HL-60/S4 treated with retinoic acid at 250 ng/mL for 4 days and 3 days (cell line): ENCODE measurements around the gene ALKBH1.
"Not testable (repeated sequence)": the region's sequence is repeated elsewhere in the genome, so short reads cannot be mapped to it uniquely, and the experiment has no call there.

Experiments used
- in situ Hi-C: fragments of 300-500 bp; cut with MboI; formaldehyde crosslinking; loops from 2 replicates; pipeline ENCODE4 v1.7.0; 2022; ENCODE audit warnings: low sequenced_read_pairs

The ALKBH1 gene

DNA sequence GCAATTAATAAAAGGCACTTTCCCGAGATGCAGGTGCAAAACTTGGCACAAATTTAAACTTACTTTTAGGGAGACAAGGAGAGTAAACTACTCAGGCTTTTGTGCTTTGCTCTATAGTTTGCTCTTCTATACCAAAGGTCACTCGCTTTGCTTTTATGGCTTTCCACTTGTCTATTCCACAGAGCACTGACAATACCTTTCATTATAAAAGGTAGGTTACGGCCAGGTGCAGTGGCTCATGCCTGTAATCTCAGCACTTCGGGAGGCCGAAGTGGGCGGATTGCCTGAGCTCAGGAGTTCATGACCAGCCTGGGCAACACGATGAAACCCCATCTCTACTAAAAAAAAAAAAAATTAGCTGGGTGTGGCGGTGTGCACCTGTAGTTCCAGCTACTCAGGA is 32.9 kb downstream of the ALKBH1 start:
- in situ Hi-C loops: no loop called here

DNA sequence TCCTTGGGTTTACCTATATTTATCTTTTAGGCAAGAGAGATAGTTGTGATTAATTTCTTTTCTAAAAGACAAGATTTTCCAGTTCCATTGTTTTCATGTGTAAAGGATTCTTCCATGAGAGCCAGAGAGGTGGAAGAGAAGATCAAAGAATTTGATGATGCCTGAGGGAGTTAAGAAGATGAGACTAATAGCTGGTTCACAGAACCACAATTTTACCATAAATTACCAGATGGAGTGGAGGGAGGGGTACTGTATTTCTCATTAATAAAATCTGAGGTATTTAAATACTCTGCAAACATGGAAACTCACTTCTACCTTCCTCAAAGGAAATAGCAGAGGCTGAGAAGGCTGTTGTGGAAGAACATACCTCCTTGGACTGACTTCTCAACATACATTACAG is 34.6 kb downstream of the ALKBH1 start:
- in situ Hi-C loops: no loop called here

- in situ Hi-C loops: no loop called here
These were observed 40.5 kb downstream of the ALKBH1 start for GRCh38 chr14:77667331-77667730.

GRCh38 chr14:77663293-77663692 is 44.5 kb downstream of the ALKBH1 start:
- in situ Hi-C loops: no loop called here

- in situ Hi-C loops: not testable (repeated sequence)
These were observed 46.3 kb downstream of the ALKBH1 start for GRCh38 chr14:77661562-77661961.

DNA sequence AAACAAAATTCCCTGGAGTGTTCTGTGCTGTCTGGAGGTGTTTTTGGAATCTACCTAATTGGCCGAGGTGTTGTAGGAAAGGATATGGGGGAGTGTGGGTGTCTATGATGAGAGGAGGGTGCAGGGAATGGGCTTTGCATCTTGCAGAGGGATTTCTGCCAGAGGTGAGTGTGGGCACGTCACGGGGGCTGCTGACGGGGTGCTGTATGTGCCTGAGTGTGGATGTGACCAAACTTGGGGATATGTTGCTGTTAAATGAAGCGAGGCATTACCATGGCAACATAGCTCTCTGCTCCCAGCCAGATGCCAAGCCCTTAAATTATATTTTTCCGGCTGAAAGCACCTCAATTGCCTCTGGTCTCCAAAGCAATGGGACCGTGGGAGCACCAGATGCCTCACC is 47.1 kb downstream of the ALKBH1 start:
- in situ Hi-C loops: no loop called here

DNA sequence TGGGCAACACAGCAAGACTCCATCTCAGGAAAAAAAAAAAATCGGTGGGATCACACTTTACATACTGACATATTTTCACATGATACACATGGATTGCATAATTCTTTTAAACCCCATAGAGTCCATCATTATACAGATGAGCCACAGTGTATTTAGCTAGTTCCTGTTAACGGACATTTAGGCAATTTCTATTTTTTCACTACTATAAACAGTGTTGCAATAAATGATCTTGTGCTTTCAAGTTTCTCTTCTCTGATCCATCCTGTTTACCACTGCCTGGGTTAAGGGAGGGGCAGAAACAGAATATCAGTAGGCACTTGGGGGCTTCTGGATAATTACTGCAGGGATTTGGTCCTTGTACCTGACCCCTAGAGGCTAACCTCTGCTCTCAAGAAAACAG is 48.0 kb downstream of the ALKBH1 start:
- in situ Hi-C loops: no loop called here

DNA sequence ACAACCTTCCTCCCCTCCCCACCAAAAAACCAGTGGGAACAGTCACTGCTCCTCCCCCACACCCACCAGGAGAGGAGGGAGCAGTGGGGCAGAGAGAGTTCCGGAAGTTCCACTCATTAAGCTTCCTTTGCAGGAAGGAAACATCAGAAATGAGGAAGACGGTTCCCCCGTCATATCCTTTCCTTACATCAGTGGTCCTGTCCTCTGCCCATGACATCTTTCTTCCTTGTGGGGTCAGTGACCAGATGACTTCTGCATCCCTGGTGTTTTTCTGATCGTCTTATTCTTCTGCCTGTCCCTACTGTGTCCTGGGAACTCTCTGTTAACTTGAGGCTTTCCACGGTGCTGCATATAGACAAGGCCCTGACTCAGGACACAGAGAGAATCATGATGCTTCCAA is 50.5 kb downstream of the ALKBH1 start:
- in situ Hi-C loops: no loop called here

- in situ Hi-C loops: no loop called here
These were observed 53.8 kb downstream of the ALKBH1 start for GRCh38 chr14:77654001-77654441.

DNA sequence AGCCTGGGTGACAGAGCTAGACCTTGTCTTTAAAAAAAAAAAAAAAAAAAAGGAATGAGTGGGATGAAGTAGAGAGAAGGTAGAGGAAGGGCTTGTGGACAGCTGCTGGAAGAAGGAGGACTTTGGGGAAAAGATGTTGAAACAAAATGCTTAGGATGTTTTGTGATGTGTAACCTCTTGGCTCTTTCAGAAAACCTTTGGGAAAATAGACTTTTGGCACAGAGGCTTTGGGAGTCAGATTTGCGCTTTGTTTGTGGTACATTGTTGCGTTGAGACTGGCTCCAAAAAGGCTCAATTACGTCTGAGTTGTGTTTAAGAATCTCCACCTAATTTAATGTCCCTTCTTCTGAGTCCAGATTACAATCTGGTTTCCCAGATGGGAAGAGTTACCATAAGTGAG is 58.5 kb downstream of the ALKBH1 start:
- in situ Hi-C loops: no loop called here

- in situ Hi-C loops: no loop called here
These were observed 59.2 kb downstream of the ALKBH1 start for GRCh38 chr14:77648520-77649200.

DNA sequence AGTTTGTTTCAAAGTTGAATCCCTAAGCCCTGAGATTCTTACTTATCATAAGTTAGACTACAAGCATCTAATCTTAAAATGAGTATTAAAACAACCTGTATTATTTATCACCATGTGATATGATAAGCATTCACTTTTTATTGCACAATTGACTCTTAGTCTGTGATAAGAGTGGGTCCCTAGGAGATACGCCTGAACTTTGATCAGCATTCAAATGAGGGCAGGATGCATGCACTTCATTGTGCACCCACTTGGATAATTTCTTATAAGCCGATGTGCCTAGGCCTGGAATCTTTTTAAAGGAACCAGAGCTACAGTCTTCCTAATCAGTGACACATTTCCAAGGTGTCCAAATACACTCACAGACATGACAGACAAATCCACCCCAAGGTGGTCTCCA is 60.0 kb downstream of the ALKBH1 start:
- in situ Hi-C loops: no loop called here

- in situ Hi-C loops: no loop called here
These were observed 60.9 kb downstream of the ALKBH1 start for GRCh38 chr14:77646907-77647306.

- in situ Hi-C loops: no loop called here
These were observed 62.1 kb downstream of the ALKBH1 start for GRCh38 chr14:77645520-77646230.

DNA sequence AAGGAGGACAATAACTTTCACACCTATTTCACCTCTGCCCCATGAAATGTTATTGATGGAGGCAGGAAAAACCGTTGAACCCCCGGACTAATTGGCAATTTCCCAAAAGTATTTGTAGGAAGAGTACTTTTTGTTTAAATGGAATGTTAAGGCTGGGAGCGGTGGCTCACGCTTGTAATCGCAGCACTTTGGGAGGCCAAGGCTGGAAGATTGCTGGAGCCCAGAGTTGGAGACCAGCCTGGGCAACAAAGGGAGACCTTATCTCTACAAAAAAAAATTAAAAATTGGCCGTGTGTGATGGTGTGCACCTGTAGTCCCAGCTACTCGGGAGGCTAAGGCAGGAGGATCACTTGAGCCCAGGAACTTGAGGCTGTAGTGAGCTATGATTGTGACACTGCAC is 65.4 kb downstream of the ALKBH1 start:
- in situ Hi-C loops: no loop called here

GRCh38 chr14:77641534-77642341 is 66.1 kb downstream of the ALKBH1 start:
- in situ Hi-C loops: no loop called here

- in situ Hi-C loops: no loop called here
These were observed 66.9 kb downstream of the ALKBH1 start for GRCh38 chr14:77640756-77641533.

DNA sequence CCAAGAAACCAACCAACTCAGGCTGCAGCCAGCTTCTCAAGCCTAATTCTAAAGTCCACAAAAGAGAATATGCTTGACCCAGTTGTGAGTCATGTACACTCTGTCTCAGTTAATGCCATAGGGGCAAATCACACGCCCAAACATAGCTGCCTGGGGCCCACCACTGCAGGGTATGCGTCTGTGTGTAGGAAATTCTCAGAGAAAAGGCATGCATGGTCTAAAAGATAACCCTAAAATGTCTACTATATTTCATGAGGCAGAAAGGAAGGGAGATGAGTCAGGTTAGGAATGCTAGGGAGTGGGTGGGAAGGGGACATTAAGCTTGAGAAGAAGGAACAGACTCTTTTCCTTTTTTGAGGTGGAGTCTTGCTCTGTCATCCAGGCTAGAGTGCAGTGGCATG is 69.1 kb downstream of the ALKBH1 start:
- in situ Hi-C loops: no loop called here

DNA sequence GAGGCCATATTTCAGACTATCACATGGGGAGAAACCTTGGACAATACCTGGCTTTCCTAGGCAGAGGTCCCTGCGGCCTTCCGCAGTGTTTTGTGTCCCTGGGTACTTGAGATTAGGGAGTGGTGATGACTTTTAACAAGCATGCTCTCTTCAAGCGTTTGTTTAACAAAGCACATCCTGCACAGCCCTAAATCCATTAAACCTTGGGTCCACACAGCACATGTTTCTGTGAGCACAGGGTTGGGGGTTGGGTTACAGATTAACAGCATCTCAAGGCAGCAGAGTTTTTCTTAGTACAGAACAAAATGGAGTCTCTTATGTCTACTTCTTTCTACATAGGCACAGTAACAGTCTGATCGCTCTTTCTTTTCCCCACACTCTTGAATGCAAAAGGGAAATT is 72.0 kb downstream of the ALKBH1 start:
- in situ Hi-C loops: not testable (repeated sequence)

GRCh38 chr14:77635466-77635865 is 72.4 kb downstream of the ALKBH1 start:
- in situ Hi-C loops: not testable (repeated sequence)

DNA sequence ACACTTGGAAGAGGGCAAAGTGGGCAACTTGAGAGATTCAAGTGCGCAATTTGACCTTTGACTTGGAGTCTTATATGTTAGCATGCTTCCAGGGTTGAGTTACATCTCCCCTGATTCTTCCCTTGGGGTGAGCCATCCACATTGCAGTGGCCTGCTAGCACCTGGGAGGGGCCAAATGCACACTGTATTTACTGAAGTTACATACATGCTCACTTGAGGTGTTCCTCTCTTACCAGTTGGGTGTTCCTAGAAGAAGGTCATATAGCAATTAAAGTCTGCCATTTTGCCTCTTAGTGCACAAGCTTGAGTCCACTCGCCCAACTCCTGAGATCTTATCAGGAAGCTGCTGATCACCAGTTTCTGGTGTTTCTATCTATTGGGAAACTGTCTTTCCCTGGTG is 77.7 kb downstream of the ALKBH1 start:
- in situ Hi-C loops: no loop called here
